ENCODE results near the gene CASP3. TPM values are rescaled to one million over a fixed set of nuclear protein-coding genes. Genes with fewer than 3 reads are reported as not detected.

CASP3 gene
- 100 to 1,000 TPM in 1 of 2 experiments, 10 to 100 TPM in 1; 70.7 to 116 TPM for total RNA-seq

DNA sequence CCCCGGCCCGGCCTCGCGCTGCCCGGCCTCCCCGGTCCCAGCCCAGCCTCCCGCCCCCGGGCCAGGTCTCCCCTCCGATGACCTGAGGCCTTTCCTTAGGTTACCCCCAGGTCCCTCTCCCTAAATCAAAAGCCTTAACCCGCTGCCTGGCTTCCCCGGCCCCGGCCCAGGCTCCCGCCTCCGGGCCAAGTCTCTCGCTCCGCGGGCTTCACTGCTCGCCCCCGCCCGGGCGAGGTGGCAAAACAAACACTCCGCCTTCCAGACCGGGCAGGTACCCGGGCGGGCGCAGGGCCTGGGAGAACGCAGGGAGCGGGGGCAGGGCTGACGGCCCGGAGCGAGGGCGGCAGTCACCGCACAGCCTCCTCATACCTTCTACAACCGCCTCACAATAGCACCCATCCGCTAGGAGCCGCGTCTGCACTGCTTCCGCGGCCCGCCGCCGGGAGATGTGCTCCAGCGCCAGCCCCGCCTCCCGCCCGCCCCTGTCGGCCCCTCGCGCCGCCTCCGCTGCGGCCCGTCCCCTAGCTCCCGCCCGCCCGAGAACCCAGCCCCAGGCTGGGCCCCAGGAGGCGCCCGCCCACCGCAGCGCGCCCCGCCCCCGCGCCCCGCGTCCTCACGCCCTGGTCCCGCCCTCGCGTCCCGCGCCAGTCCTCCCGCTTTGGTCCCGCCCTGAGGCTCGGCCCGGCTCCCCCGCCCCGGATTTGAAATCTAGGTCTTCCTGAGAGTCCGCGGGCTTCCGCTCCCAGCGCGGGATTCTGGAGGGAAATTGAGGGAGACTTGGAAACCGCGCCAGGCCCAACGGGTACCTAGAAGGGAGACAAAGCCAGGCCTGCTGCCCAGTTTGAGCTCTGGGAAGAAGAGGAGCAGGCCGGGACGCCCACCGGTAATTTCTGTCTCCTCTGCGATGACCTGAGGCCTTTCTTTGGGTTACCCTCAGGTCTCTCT is at the start of gene CASP3, which contains the start of gene PRIMPOL:
Gene CASP3, minus strand, starts transcription at position 422 of the 945 bp plus-strand sequence. CDS start 10,994 bp downstream, outside the sequence.
Gene PRIMPOL, plus strand, starts transcription at position 713 of the 945 bp plus-strand sequence. CDS start 7,403 bp downstream, outside the sequence.
- DNase-seq (peak; percentile 98), ATAC-seq (peak; percentile 88)
- Mint-ChIP-seq H3K36me3 (peaks cover 46% of the 10 kb centered on the region), H3K27me3 (no peaks in the 10 kb centered on the region), H3K27ac (peak within 1 kb of the TSS; percentile 89), H3K9me3 (ENCODE audit: low read depth) (no peaks in the 10 kb centered on the region), H3K4me1 (peaks cover 53% of the 10 kb centered on the region), H3K4me3 (peak within 1 kb of the TSS; percentile 94)
- CTCF ChIA-PET, result interaction anchor here (0.7 to 4.0 kb wide), 11 partner anchors 13 to 383 kb away, joined by 3 to 13 read pairs (median 4); partner anchors contain the start of genes ACSL1 and CENPU

DNA sequence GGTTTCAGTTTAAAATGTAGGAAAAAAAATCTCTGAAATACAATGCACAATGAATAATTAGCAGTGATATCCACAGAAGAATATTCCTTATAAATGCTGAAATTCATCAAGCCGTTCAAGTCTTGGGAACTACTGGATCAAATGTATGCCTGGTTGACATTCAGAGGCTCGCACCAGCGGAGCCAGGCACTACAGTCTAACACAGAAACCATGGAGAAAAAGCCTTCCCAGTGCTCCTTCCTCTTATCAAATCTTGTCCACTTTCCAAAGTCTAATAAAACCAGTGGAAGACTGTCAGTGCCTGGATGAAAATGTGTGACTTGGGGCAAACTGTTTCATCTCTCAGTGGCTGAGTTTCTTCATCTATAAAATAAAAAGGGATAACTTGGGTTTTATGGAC is 48.7 kb upstream of the CASP3 start:
- Mint-ChIP-seq H3K27ac (no peak overlapping the region), H3K9me3 (ENCODE audit: low read depth) (no peaks in the 10 kb centered on the region), H3K4me1 (no peaks in the 10 kb centered on the region), H3K27me3 (no peaks in the 10 kb centered on the region), H3K4me3 (no peak overlapping the region), H3K36me3 (peaks cover 65% of the 10 kb centered on the region)
- CTCF ChIA-PET, result no interaction called here
- DNase-seq (no peak), ATAC-seq (no peak)

DNA sequence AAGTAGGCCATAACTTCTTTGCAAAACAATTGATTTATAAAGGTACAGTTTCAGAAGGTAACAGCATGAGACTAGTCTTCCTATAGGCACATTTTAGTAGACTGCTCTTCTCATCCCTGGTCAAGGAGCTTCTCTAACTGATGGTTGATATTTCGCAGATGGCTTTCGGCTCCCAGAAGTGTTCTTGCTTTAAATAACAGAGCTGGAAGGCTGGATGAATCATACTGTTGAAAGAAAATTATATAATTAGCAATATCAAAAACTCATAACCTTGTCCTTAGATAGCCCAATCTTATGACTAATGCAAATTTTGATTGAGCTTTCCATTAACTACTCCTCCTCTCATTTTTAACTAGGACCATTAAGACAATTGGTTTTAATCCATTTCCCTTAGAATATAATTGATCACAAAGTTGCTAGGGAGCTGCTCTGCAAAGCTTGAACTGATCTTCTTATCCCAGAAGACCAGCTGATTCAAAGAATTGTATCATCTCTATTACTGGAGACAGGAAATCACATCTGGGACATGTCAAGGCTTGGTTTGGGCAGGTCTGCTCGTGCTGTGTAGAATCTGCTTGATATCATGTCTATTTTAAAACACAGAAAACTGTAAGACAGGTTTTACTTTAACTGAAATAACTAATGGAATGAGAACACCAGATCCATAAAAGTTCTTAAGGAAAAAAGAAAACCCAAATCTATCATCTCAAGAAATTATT is 46.1 kb upstream of the CASP3 start:
- peaks cover 63% of the 10 kb centered on the region for H3K36me3 Mint-ChIP-seq
- CTCF ChIA-PET, result interaction anchor here (2.0 kb wide), 1 partner anchor 28 kb away, joined by 5 read pairs; no protein-coding TSS in a partner anchor

DNA sequence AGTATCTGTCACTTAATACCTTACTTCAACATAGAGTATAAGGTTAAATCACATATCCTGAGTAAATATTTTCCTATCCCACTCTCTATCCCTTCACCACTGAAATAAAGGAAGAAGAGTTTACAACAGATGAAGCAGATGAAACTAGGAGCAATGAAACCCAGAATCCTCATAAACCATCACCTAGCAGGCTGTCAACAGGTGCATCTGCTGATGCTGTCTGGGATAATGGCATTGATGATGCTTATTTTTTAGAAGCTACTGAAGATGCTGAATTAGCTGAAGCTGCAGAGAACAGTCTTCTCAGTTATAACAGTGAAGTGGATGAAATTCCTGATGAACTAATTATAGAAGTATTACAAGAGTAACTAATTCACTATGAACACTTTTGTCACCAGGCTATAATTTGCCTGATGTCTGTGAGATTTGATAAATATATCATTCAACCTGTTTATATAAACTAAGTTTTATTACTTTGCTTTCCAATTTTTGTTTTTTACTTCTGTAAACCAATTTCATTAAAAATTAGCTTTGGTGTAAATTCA is 45.2 kb upstream of the CASP3 start:
- Mint-ChIP-seq H3K27ac (no peak overlapping the region), H3K4me1 (no peaks in the 10 kb centered on the region), H3K36me3 (peaks cover 61% of the 10 kb centered on the region)

More for the DNA sequence above, 46.1 kb upstream of the CASP3 start:
- ATAC-seq (no peak), DNase-seq (no peak)
- H3K27ac Mint-ChIP-seq, result peak overlapping the region; percentile 54
- H3K27me3 Mint-ChIP-seq, result no peaks in the 10 kb centered on the region
- H3K9me3 Mint-ChIP-seq (ENCODE audit: low read depth), result no peaks in the 10 kb centered on the region
- H3K4me3 Mint-ChIP-seq, result no peak overlapping the region
- no peaks in the 10 kb centered on the region for H3K4me1 Mint-ChIP-seq

DNA sequence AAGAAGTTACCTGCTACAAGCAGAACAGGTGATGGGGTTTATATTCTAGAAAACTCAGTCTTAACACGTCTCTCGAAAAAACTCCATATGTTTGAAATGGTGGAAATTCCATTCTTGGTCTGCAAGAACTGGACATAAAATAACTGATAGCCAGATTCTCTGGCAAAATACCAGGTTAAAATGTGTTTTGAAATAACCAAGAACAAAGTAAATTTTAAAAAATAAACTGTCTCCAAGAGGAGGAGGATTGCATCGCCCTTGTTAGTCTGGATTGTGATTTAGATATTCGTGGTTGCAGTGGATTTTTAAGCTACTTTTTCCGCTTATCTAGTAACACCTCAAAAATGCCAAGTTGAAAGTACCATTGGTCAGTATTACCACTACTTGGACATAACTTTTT is 43.8 kb upstream of the CASP3 start:
- CTCF ChIA-PET, result interaction anchor here (0.6 kb wide), 1 partner anchor 430 kb away, joined by 3 read pairs; no protein-coding TSS in a partner anchor
- ATAC-seq (no peak), DNase-seq (no peak)
- no peaks in the 10 kb centered on the region for H3K27me3 Mint-ChIP-seq
- peaks cover 59% of the 10 kb centered on the region for H3K36me3 Mint-ChIP-seq
- H3K9me3 Mint-ChIP-seq (ENCODE audit: low read depth), result no peaks in the 10 kb centered on the region
- H3K4me3 Mint-ChIP-seq, result no peak overlapping the region
- H3K27ac Mint-ChIP-seq, result no peak overlapping the region
- peaks cover 7% of the 10 kb centered on the region for H3K4me1 Mint-ChIP-seq

More for the DNA sequence above, 45.2 kb upstream of the CASP3 start:
- H3K27me3 Mint-ChIP-seq, result no peaks in the 10 kb centered on the region
- no peak overlapping the region for H3K4me3 Mint-ChIP-seq
- no peak for ATAC-seq
- no peak for DNase-seq
- no peaks in the 10 kb centered on the region for H3K9me3 Mint-ChIP-seq (ENCODE audit: low read depth)
- CTCF ChIA-PET, result interaction anchor here (2.0 kb wide), 1 partner anchor 28 kb away, joined by 5 read pairs; no protein-coding TSS in a partner anchor

DNA sequence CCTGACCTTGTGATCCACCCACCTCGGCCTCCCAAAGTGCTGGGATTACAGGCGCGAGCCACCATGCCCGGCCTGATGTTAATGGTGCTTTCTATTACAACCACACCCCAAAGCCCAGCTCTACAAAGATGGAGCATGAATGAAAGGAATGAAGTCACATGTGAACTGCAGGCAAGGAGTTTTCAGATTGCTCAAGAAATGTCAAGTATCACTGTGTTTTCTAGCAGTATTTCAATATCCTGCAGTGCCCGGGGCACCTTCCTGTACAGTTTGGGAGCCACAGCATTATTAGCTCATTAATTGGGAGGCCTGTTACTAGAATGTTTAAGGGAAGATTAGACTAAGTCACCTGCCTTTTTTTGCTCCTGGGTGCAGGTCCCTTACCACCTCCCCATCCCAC is 40.4 kb upstream of the CASP3 start:
- Mint-ChIP-seq H3K4me3 (no peak overlapping the region), H3K27ac (no peak overlapping the region), H3K9me3 (ENCODE audit: low read depth) (no peaks in the 10 kb centered on the region), H3K27me3 (no peaks in the 10 kb centered on the region), H3K36me3 (peaks cover 39% of the 10 kb centered on the region), H3K4me1 (peaks cover 15% of the 10 kb centered on the region)
- no peak for DNase-seq
- ATAC-seq, result no peak
- CTCF ChIA-PET, result no interaction called here

DNA sequence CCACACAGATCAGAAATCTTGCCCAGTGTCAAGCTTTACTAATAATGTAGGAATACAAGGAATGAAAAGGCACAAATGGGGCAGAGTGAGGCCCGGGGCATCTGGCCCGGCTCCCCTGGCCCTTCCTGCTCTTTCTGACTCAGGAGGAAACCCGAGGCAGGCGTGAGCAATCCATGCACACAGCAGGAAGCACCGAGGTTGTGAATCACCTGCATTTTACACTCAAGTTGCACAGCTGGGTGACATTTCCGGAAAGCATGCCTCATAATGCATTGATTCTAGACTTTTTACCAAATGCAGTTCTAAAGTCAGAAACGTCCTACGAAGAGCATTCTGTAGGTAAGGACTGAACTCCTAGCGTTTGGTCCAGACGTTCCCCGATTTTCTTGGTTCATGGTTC is 39.2 kb upstream of the CASP3 start:
- CTCF ChIA-PET, result no interaction called here
- H3K9me3 Mint-ChIP-seq (ENCODE audit: low read depth), result no peaks in the 10 kb centered on the region
- ATAC-seq (no peak), DNase-seq (no peak)
- peaks cover 18% of the 10 kb centered on the region for H3K4me1 Mint-ChIP-seq
- no peaks in the 10 kb centered on the region for H3K27me3 Mint-ChIP-seq
- no peak overlapping the region for H3K4me3 Mint-ChIP-seq
- H3K27ac Mint-ChIP-seq, result no peak overlapping the region
- peaks cover 32% of the 10 kb centered on the region for H3K36me3 Mint-ChIP-seq

DNA sequence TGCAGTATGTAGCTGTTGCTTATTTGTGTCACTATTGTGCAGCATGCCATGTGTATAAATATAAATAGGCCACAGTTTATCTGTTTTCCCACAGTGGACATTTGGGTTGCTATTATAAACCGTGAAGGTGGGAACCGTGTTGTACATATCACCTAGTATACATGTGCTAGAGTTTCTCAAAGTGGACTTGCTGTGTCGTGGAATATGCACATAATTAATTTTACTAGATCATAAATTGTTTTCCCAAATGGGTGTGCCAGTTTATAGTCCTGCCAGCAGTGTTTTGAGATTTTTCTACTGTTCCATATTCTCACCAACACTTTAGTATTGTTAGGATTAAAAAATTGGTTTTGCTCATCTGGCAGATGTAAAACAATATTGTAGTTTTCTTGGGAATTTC is 38.8 kb upstream of the CASP3 start:
- no peak overlapping the region for H3K27ac Mint-ChIP-seq
- no peak overlapping the region for H3K4me3 Mint-ChIP-seq
- no peaks in the 10 kb centered on the region for H3K9me3 Mint-ChIP-seq (ENCODE audit: low read depth)
- peaks cover 18% of the 10 kb centered on the region for H3K4me1 Mint-ChIP-seq
- CTCF ChIA-PET, result no interaction called here
- H3K36me3 Mint-ChIP-seq, result peaks cover 30% of the 10 kb centered on the region
- no peak for DNase-seq
- H3K27me3 Mint-ChIP-seq, result no peaks in the 10 kb centered on the region
- ATAC-seq, result no peak

DNA sequence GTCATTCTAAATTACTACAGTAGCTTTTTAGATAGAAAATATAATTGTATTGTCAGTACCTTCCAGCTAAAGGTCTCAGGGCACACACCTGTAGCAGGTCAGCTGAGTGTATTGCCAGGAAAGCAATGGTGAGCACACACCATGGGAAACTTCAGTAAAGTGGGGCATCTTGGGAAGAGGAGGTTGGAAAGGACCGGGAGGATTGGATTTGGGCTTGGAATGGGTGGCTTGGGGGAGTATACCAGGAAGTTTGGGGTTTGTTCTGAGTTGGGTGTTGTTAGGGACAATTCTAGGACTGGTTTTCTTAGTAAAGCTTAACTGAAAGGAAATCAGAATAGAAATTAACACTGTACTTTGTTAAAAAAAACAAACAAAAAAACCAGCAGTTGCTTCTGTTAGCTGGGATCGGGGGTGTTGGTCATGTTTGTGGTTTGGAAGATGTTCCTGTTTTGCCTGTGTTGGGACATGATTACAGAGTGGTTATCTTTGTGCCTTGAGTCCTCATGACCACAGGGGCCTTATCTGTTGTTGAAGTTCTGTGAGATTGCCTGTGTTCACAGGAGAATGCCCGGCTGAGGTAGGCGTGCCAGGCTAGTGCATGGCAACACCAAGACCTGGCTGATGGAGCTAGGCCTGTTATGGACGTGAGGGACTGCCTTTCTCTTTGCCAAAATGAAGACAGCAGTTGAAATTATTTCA is 35.4 kb upstream of the CASP3 start:
- CTCF ChIA-PET, result no interaction called here
- no peak overlapping the region for H3K4me3 Mint-ChIP-seq

DNA sequence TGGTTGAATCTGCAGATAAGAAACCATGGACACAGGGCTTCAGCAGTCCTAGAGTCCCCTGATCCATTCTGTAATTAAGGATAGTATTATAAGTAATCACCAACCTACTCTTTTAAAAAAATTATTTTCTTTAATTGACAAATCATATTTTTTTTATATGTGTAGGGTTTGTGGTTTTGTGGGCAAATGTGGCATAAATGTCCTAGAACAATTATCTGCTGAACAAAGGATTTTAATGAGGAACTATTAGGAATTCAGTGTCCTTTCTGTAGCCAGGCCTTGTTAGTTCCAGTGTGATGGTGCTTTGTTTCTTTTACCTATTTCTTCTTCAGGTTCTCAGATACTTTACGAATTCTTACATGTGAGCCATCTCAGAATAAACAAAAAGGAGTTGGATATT is 32.7 kb upstream of the CASP3 start:
- H3K9me3 Mint-ChIP-seq (ENCODE audit: low read depth), result no peaks in the 10 kb centered on the region
- CTCF ChIA-PET, result no interaction called here
- H3K27me3 Mint-ChIP-seq, result no peaks in the 10 kb centered on the region

More for the DNA sequence above, 35.4 kb upstream of the CASP3 start:
- Mint-ChIP-seq H3K27ac (peak overlapping the region; percentile 41), H3K9me3 (ENCODE audit: low read depth) (no peaks in the 10 kb centered on the region), H3K27me3 (no peaks in the 10 kb centered on the region), H3K4me1 (peaks cover 18% of the 10 kb centered on the region), H3K36me3 (peaks cover 18% of the 10 kb centered on the region)
- ATAC-seq (no peak), DNase-seq (no peak)

DNA sequence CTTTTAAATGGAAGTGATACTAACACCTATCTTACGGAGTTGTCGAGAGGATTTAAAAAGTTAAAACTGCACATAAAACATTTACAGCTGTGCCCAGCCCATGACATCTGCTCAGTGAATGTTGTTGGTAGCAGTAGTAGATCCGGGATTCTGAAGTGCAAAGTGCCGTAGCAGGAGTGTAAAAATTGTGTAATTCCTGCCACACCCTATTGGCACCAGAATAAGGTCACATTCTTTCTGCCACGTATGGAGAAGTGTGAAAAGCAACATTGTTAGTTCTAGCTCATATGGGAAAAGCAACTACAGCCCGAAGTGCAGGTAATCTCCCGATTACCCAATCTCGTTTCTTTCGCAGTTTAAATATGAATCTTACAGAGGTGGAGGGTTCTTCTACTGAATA is 31.5 kb upstream of the CASP3 start:
- CTCF ChIA-PET, result no interaction called here

More for the DNA sequence above, 32.7 kb upstream of the CASP3 start:
- Mint-ChIP-seq H3K4me3 (no peak overlapping the region), H3K27ac (no peak overlapping the region), H3K36me3 (peaks cover 19% of the 10 kb centered on the region), H3K4me1 (peaks cover 11% of the 10 kb centered on the region)
- no peak for ATAC-seq
- DNase-seq, result no peak

DNA sequence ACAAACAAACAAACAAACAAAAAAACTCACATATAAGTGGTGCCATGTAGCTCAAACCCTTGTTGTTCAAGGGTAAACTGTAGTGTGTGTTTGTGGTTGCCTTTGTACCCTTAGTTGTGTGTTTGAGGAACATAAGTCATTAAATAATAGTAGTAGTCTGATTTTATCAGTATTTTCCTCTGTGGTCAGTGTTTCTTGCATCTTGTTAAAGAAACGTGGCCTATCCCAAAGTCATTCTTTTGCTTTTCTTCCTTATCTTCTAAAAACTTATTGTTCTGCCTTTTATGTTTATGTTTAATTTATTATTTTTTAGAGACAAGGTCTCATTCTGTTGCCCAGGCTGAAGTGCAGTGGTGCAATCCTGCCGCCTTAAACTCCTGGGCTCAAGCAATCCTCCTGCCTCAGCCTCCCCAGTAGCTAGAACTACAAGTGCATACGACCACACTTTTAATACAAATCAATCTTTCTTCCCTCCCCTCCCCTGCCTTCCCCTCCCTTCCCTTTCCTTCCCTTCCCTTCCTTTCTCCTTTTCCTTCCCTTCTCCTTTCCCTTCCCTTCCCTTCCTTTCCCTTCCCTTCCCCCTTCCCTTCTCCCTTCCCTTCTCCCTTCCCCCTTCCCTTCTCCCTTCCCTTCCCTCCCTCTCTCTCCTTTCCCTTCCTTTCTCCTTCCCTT is 26.7 kb upstream of the CASP3 start:
- ATAC-seq (no peak), DNase-seq (no peak)
- no peaks in the 10 kb centered on the region for H3K27me3 Mint-ChIP-seq
- H3K9me3 Mint-ChIP-seq (ENCODE audit: low read depth), result no peaks in the 10 kb centered on the region
- no peak overlapping the region for H3K27ac Mint-ChIP-seq
- CTCF ChIA-PET, result no interaction called here
- no peak overlapping the region for H3K4me3 Mint-ChIP-seq
- peaks cover 30% of the 10 kb centered on the region for H3K36me3 Mint-ChIP-seq
- H3K4me1 Mint-ChIP-seq, result no peaks in the 10 kb centered on the region

More for the DNA sequence above, 31.5 kb upstream of the CASP3 start:
- DNase-seq (no peak), ATAC-seq (no peak)
- peaks cover 11% of the 10 kb centered on the region for H3K4me1 Mint-ChIP-seq
- H3K27ac Mint-ChIP-seq, result no peak overlapping the region
- H3K9me3 Mint-ChIP-seq (ENCODE audit: low read depth), result no peaks in the 10 kb centered on the region
- H3K4me3 Mint-ChIP-seq, result no peak overlapping the region
- no peaks in the 10 kb centered on the region for H3K27me3 Mint-ChIP-seq
- H3K36me3 Mint-ChIP-seq, result peaks cover 16% of the 10 kb centered on the region

Measured in activated CD8-positive, alpha-beta memory T cell treated with anti-CD3 and anti-CD28 coated beads, Interleukin-2, amount 10 ng/mL, durations not matched to agents 7 days and 5 days (primary cell).